ENCODE measurements around the gene CIBAR2.

The CIBAR2 gene

DNA sequence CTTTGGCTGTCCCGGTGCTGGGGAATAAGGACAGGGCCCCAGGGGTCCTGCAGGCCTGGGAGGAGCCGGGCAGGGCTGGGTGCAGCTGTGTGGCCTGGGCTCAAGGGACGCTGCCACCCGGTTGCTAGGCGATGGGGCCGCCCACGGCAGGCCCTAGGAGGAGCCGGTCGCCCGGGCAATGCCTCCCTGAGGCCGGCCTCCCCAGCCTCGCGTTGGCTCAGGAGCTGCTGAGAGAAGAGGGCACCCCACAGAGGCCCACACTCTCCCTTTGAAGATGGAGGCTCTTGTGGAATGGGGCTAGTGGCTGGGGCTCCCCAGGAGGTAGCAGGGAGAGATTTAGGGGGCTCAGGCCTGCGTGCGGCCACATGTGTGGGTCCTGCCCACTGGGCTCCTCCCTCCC lies at the start of gene CIBAR2:
Gene CIBAR2, minus strand, starts transcription at position 109 of the 400 bp plus-strand sequence. CDS start 120 bp downstream, outside the sequence.
- DNase-seq = no peak

DNA sequence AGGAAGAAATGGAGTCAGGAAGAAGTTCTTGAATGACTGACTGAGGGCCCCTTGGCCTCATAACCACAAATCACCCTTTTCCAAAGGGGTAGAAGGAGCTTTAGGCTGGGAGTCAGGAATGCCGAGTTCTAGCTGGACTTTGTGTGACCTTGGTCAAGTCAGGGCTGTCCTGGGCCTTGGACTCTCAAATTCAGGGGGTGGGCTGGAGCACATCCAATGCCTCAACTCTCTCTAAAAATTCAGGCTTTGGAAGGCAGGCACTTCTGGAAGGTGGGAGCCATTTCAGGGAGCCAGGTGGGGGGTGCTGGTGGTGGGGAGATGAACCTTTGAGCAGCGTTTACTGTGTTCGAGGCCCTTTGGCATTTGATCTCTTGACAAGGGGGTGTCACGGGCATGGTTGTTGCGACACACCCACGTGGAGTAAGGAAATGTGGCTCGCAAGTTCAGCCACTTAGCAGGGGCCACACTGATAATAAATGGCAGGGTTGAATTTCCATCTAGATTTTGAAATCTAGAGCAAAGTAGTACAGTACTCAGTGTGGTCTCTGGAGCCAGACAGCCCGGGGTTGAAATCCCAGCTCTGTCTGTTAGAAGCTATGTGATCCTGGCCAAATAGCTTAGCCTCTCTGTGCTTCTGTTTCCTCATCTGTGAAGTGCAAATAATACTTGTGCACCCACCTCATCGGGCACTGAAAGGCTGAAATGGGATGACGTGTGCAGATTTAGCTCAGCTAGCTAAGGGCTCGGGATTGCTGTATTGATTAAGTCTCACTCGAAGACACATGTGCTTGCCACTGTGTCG lies 47.1 kb upstream of the CIBAR2 start:
- no peak for DNase-seq

DNA sequence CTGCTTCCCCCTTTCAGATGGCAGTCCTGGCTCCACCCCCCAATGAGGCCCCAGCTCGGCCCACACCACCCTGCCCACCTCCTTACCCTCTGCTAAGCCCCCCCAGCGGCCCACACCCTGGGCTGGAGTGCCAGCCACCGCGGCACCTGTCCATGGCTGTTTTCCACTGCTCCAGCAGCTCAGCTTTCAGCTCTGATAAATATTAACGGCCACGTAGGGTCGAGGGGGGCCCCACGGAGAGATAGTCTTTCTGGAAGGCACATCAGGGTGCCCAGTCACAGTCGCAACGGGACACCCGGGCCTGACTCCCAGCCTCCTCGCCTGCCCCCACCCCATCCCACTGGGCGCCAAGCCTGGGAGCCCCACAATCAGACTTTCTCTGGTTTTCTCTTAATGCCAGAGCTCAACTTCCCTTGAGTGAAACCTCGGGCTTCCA lies 46.5 kb upstream of the CIBAR2 start:
- peak; percentile 73 for DNase-seq

DNA sequence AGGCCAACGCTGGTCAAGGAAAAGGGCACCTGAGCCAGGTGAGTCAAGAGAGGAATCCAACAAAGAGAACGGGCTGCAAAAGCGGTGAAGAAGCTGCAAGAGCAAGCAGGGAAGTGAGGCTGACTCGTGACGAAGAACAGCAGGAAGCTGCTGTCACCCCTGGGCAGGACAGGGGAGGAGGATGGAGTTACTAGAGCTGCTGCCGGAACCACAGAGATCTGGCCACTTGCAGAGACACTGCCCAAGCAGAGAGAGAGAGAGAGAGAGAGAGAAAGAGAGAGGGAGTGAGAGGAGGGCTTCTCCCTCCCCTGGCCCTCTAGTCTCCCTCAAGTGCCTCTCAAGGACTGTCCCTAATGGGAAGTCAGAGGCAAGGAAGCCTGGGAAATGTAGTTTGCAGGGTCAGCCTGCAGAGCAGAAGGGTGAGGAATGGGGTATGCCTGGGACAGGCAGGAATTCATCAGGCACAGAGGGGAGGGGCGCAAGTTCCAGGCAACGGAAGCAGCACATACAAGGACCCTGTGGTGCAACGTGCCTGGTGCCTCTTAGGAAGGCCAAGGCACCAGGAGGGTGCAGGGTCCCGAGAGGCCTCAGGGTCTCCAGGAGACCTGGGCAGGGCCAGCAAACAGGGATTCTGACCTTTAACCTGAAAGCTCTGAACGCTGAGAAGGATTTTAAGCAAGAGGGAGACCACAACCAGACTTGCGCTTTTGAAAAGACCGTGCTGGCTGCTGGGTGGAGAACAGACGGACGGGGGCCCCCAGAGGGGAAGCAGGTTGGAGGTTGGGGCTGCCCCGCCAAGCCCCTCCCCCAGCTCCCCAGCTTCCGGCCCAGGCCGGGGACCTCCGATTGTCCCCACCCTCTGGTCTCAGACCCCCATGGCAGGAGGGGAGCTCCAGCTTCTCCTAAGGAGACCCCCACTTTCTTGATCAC lies 45.8 kb upstream of the CIBAR2 start:
- peak; percentile 47 for DNase-seq

DNA sequence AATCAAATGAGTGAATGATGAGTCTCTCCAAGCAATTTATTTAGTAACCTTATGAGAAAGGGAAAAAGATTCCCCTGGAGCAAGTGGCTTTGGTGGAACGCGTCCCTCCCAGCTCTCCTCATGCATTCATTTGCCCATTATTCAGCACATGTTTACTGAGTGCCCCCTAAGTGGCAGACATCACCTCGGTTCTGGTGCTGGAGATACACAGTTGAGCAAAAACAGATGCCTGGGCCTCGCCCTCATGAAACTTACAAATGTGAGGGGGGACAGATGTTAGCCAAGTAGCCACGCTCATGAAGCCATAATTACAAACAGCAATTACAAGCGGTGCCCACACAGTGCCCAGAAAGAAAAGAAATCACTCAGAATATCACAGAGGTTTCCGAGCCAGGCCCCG lies 45.1 kb upstream of the CIBAR2 start:
- no peak for DNase-seq

DNA sequence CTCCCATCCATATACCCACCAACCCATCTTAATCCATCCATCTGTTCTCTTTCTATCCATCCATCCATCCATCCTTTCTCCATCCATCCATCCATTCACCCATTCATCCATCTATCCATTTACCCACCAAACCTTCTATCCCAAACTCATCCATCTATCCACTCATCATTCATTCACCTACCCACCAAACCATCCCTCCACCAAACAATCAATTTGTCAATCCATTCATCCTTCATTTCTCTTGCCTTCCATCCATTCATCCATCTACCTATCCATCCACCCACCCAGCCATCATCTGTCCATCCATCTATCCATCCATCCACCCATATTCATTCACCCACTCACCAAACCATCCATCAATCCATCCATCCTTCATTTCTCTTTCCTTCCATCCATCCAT lies 44.6 kb upstream of the CIBAR2 start:
- DNase-seq = no peak

DNA sequence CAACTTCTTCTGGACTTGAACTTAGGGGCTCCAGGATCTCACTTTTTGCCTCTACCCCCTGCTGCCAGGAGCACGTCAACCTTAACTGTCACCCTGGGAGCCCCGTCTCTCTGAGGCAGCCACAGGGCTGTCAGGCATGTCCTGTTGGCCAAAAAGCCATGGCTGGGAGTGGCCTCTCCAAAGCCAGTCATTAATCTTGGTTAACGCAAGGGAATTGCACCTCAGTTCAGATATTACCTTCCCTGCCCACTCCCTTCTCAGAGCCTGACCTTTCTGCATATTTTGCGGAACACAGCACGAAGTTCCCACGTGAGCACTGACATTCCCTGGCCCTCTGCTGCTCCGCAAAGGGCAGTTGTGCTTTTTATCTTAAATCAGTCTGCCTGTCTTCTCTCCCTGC lies 44.2 kb upstream of the CIBAR2 start:
- DNase-seq = no peak

DNA sequence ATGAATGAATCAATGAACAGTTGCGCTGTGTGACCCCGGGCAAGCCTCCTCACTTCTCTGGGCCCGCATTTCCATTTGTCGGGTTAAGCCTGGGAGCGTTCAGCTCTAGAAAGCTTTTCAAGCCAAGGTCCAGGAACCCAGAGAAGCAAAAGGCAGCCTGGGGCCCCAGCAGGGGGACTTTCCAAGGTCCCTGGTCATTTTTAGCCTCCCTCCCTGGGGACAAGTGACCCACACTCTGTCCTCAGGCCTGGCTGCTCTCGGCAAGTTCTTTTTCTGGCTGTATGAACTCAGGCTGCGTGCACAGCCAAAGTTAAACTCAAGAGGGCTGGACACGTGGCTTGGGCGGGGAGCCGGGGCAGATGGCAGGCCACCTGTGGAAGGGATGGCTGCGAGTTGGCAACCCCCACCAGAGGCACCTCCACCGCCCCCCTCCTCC lies 41.4 kb upstream of the CIBAR2 start:
- DNase-seq = peak; percentile 64

DNA sequence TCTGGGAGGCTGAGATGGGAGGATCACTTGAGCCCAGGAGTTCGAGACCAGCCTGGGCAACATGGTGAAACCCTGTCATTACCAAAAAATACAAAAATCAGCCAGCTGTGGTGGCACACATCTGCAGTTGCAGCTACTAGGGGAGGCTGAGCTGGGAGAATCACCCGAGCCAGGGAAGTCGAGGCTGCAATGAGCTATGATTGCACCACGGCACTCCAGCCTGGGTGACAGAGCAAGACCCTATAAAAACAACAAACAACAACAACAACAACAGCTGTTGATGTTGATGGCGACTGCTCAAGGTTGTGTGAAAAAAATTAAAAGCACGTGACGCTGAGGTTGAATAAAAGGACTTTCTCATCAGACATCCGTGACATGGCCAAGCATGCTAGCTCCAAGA lies 40.8 kb upstream of the CIBAR2 start:
- no peak for DNase-seq

DNA sequence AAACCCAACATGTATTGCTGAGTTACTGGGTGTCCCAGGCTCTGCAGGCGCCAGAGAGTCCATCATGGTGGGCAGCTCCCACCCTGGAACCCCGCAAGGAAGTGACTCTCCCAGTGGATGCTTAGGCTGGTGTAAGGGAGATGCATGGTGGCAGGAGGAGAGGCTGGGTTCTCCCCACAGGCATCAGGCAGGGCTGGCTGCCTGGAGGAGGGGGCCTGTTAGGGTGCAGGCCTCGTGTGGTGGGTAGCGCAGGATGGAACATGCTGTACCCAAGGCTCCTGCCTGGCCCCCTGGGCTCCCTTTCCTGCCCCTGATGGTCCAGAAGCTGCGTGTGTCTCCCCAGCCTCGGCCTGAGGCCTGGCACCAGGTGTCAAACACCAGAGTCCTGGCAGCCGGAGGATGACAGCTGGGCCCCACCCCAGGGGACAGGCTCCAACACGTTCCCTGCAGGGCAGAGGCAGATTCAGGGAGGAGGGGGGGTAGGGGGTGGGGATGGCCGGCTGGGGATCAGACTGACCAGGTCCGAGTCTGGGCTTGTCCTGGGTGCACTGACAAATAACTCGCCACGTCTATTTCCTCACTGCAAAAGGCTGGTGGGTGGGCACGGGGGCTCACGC lies 40.2 kb upstream of the CIBAR2 start:
- DNase-seq = peak; percentile 76

DNA sequence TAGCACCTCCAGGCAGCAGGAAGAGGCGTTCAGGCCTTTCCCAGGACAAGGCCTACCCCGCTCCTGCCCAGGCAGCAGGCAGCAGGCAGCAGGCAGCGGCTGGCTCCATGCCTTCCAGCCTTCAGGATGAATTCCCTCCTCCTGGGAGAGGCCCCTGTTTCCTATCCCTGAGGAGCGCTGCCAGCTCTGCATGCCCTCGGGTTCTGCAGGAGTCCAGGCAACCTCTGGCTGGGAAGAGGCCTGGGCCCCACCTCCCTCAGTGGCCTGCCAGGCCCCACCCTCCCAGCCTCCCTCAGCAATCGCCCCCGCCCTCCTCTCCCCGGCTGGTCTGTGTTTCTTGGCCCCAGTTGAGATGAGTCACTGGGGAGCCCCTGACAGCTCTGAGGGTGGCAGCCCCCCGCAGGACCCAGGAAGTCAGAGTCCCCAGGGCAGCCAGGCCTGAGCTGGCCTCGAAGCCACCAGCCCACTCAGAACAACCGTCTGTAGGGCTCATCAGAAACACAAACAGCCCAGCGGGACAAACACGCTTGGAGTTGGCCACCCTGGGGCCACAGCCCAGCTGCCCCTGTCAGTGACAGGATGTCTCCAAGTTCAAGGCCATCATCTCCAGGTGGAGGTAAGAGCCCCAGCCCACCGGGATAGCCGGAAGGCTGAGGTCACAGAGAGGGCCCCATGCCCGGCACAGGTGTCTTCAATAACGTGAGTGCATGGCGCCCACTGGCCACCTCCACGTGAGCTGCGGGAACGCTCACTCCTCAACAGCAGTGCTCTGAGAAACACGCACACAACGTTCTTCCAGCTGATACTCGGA lies 39.5 kb upstream of the CIBAR2 start:
- DNase-seq = peak; percentile 88

DNA sequence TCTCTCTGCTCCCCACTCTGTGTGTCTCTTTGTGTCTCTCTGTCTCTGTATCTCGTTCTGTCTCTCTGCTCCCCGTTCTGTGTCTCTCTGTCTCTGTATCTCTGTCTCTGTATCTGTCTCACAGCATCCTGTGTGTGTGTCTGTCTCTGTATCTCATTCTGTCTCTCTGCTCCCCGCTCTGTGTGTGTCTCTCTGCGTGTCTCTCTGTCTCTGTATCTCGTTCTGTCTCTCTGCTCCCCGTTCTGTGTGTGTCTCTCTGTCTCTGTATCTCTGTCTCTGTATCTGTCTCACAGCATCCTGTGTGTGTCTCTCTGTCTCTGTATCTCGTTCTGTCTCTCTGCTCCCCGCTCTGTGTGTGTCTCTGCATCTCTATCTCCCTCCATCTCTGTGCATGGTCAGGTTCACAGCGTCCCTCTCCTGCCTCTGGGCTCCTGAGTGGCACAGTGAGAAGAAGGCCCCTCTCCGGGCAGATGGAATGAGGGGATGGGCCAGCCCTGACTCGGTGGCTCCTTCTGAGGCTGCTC lies 38.9 kb upstream of the CIBAR2 start:
- no peak for DNase-seq

DNA sequence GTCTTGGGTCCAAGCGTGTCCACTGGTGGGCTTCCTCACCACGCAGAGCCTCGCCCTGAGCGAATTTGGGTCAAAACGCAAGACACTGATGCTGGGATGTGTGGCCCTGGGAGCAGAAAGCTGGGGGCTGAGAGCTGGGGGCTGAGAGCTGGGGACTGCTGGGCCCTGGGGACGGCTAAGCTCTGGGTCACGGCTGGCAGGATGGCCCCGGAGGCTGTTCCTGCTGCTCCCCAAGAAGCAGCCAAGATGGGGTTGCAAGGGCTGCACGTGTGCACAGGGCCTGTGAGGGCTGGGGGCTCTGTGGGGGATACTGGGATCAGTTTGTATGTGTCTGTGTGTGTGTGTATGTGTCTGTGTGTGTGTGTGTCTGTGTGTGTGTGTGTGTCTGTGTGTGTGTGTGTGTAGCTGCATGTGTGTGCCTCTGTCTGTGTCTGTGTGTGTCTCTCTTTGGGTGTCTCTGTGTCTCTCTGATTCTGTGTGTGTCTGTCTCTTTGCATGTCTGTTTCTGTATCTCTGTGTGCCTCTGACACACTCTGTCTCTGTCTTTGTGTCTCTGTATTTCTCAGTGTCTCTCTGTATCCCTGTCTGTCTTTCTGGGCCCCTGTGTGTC lies 38.2 kb upstream of the CIBAR2 start:
- DNase-seq = no peak

DNA sequence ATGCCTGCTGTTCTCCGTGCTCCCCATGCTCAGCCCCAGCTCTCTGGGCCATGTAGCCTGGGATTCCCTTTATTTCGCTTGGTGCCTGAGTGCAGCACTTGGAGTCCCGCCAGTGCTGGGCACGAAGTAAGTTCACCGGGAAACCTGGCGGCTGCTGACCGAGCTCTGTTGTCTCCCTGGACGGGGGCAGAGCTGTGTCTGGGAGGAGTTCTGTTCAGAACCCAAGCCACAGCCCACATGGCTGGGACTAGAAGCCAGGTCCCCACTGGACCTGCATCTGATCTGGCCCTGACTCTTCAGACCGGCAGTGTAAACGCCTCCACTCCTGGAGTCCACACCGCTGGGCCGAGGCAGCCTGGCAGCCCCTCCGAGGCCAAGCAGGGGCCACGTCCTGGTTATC lies 37.5 kb upstream of the CIBAR2 start:
- DNase-seq = peak; percentile 56

DNA sequence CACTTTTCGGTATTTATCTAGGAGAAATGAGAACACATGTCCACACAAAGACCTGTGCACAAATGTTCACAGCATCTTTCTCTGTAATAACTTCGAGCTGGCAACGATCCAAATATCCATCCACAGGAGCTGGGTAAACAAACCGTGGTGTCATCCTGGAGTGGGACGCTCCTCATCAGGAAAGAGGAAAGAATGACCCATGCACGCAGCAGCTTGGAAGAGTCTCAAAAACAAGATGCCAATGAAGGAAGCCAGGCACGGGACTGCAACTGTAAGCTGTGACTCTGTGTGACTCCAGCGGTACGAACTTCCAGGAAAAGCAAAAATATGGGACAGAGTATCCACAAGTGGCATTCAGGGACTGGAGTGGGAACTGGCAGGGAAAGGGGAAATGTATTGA lies 36.7 kb upstream of the CIBAR2 start:
- peak; percentile 67 for DNase-seq

DNA sequence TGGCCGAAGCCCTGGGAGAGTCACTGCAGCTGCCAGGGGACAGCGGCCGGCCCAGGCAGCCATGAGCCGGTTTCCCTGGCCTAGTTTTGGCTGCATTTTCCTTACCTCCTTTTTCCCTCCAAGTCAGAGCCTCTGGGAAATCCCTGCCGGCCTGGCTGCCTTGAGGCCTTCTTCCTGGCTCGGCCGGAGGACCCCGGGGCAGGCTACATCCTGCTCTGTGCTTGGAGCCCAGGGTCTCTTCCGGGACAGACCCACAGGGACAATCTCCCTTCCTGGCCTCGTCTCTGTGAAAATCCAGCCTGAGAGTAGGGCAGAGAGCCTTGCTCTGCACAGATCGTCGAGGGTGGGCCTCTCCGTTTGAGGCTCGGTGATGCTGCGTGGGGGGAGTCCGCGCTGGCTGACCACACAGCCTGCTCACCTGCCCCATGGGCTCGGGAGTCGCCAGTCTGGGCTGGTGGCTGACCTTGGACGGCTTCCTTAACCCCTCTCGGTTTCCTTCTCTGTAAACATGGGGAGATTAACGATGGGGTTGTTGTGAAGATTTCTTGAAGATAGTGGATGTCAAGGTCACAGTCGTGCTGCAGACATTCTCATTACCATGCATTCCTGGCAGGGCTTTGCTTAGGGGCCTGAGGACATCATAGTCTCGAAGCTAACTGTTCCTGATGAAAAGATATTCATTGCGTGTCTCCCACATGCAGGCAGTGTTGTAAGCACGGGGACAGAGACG lies 34.8 kb upstream of the CIBAR2 start:
- peak; percentile 71 for DNase-seq

DNA sequence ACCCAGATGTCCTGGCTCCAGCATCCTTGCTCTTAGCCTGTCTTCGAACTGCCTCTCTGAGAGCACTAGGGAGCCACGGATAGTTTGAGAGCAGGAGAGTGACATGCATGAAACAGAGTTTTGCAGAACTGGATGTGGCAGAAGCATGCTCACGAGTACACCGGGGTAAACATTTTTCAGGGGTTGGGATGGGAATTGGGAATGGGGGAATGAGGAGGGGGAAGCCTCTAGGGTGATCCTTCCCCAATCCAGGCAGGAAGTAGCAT lies 34.2 kb upstream of the CIBAR2 start:
- DNase-seq = no peak

DNA sequence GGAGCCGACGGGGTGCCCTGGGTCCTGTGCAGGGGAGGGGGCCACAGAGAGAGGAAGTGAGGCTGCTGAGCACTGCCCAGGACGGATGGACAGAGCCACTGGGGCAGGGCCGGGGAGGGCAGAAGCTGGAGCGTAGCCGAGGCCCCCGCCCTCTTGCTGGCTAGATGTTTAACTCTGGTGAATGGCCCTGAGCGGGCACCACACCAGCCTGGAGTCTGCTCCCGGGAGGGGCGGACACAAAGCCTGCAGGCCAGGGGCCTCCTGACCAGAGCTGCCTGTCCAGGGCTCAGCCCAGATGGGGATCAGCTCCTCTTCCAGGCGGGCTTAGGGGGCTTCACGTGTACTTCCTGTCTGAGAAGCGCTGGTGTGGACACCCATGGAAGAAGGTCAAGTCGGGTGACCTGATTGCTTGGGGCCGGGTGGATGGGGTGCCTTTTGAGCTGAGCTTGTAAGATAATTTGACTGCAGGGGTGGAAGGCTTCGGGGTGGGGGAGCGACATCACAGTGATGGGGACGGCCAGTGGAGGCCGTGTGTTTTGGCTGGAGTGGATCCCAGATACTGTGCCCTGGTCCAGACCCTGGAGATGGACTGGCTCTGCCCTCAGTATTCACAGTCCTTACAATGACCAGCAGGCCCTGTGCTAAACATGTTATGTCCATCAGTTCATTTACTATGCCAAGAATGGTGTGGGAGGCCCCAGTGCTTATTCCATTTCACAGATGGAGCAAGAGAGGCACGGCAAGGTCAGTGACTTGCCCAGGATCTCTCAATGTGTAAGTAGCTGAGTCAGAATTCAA lies 33.7 kb upstream of the CIBAR2 start:
- no peak for DNase-seq

DNA sequence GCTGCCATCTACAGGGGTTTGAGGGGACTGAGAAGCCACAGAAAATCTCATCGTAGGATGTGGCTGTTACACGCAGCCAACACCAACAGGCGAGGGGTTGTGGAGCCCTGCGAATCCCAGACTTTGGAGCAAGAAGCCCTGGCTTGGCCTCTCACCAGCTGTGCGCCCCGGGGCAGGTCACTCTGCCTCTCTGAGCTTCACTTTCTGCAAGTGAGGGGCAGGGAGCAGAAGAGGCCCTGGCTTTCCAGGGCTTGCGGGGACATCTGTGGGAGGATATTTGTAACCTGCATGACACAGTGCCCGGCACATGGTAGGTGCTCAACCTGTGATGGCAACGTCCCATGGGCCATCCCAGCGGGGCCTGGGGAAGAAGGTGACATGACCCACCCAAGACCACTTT lies 32.9 kb upstream of the CIBAR2 start:
- DNase-seq = no peak
